IPS-18a (cell line): ENCODE data around the gene CIAO2A.
A peak's percentile ranks its signal among the peaks of the same experiment; 100 is the strongest.
"Not testable (repeated sequence)": the region's sequence is repeated elsewhere in the genome, so short reads cannot be mapped to it uniquely, and the experiment has no call there.

Experiments used
- H3K27ac ChIP-seq: one replicate; pipeline ENCODE4 v1.5.1; 2013; ENCODE audit warnings: low read length
- H3K27me3 ChIP-seq: one replicate; pipeline ENCODE4 v1.6.1; 2013; ENCODE audit warnings: mild to moderate bottlenecking, low read length; ENCODE audit not compliant: control insufficient read depth, insufficient read depth
- H3K36me3 ChIP-seq: one replicate; pipeline ENCODE4 v1.6.1; 2013; ENCODE audit warnings: low read depth, low read length; ENCODE audit not compliant: control insufficient read depth
- H3K4me1 ChIP-seq: one replicate; pipeline ENCODE4 v1.6.1; 2013; ENCODE audit warnings: low read depth, low read length; ENCODE audit not compliant: control insufficient read depth
- H3K4me3 ChIP-seq: one replicate; pipeline ENCODE4 v1.5.1; 2013; ENCODE audit warnings: low read length
- H3K9ac ChIP-seq: one replicate; pipeline ENCODE4 v1.6.1; 2013; ENCODE audit warnings: mild to moderate bottlenecking, low read length, moderate library complexity
- H3K9me3 ChIP-seq: one replicate; pipeline ENCODE4 v1.6.1; 2013; ENCODE audit warnings: low read depth, low read length; ENCODE audit not compliant: control insufficient read depth

The CIAO2A gene

GRCh38 chr15:64110108-64110701 lies 16.6 kb upstream of the CIAO2A start:
- not testable (repeated sequence) for H3K4me1 ChIP-seq, H3K27me3 ChIP-seq, H3K9me3 ChIP-seq, H3K27ac ChIP-seq, H3K9ac ChIP-seq, H3K4me3 ChIP-seq
- H3K36me3 ChIP-seq: peaks cover 16% of the 10 kb centered on the region

GRCh38 chr15:64107337-64107736 lies 13.7 kb upstream of the CIAO2A start:
- Histone ChIP-seq H3K9me3 (no peaks in the 10 kb centered on the region), H3K9ac (no peak overlapping the region), H3K27me3 (no peaks in the 10 kb centered on the region), H3K36me3 (no peaks in the 10 kb centered on the region), H3K27ac (no peak overlapping the region), H3K4me1 (no peaks in the 10 kb centered on the region), H3K4me3 (no peak overlapping the region)

- Histone ChIP-seq H3K36me3 (no peaks in the 10 kb centered on the region), H3K27ac (no peak overlapping the region), H3K9me3 (no peaks in the 10 kb centered on the region), H3K9ac (no peak overlapping the region), H3K4me3 (no peak overlapping the region), H3K27me3 (no peaks in the 10 kb centered on the region), H3K4me1 (no peaks in the 10 kb centered on the region)
Measured at GRCh38 chr15:64105113-64105704, 11.6 kb upstream of the CIAO2A start.

GRCh38 chr15:64102497-64102896 lies 8.9 kb upstream of the CIAO2A start:
- Histone ChIP-seq H3K9ac (no peak overlapping the region), H3K36me3 (no peaks in the 10 kb centered on the region), H3K4me1 (no peaks in the 10 kb centered on the region), H3K27ac (no peak overlapping the region), H3K4me3 (no peak overlapping the region), H3K9me3 (no peaks in the 10 kb centered on the region), H3K27me3 (no peaks in the 10 kb centered on the region)

DNA sequence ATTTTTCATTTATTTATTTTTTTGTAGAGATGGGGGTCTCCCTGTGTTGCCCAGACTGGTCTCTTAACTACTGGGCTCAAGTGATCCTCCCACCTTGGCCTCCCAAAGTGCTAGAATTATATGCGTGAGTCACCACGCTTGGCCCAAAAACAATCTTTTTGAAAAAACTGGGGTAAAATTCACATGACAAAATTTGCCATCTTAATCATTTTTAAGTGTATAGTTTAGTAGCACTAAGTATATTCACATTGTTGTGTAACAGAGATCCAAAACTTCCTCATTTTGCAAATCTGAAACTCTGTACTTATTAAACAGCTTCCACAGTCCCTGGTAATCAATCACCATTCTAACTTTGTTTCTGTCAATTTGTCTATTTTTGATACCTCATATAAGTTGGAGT lies 7.3 kb upstream of the CIAO2A start:
- no peak overlapping the region for H3K4me3 ChIP-seq

DNA sequence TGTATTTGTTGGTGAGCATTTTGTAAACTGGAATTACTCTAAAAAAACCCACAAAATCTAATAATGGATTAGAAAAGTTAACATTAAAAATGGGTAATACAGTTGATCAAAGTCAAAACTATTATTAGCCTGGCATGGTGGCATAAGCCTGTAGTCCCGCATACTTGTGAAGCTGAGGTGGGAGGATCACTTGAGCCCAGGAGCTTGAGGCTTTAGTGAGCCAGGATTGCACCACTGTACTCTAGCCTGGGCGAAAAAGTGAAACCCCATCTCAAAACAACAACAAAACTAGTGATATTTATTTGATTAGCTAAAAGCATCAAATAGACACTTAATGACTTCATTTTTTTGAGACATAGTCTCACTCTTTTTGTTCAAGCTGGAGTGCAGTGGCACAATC lies 5.7 kb upstream of the CIAO2A start:
- Histone ChIP-seq H3K27me3 (no peaks in the 10 kb centered on the region), H3K27ac (no peak overlapping the region), H3K9me3 (no peaks in the 10 kb centered on the region), H3K36me3 (no peaks in the 10 kb centered on the region), H3K9ac (no peak overlapping the region), H3K4me3 (no peak overlapping the region), H3K4me1 (peaks cover 6% of the 10 kb centered on the region)

More for the DNA sequence above, 7.3 kb upstream of the CIAO2A start:
- Histone ChIP-seq H3K27ac (no peak overlapping the region), H3K27me3 (no peaks in the 10 kb centered on the region), H3K4me1 (no peaks in the 10 kb centered on the region), H3K36me3 (no peaks in the 10 kb centered on the region), H3K9me3 (no peaks in the 10 kb centered on the region), H3K9ac (no peak overlapping the region)

- H3K27me3 ChIP-seq: no peaks in the 10 kb centered on the region
- no peaks in the 10 kb centered on the region for H3K9me3 ChIP-seq
- H3K9ac ChIP-seq: peak overlapping the region; percentile 75
- no peak overlapping the region for H3K27ac ChIP-seq
- no peaks in the 10 kb centered on the region for H3K36me3 ChIP-seq
- peak overlapping the region; percentile 91 for H3K4me3 ChIP-seq
- peaks cover 13% of the 10 kb centered on the region for H3K4me1 ChIP-seq
Measured at GRCh38 chr15:64096668-64097384, 3.2 kb upstream of the CIAO2A start.

DNA sequence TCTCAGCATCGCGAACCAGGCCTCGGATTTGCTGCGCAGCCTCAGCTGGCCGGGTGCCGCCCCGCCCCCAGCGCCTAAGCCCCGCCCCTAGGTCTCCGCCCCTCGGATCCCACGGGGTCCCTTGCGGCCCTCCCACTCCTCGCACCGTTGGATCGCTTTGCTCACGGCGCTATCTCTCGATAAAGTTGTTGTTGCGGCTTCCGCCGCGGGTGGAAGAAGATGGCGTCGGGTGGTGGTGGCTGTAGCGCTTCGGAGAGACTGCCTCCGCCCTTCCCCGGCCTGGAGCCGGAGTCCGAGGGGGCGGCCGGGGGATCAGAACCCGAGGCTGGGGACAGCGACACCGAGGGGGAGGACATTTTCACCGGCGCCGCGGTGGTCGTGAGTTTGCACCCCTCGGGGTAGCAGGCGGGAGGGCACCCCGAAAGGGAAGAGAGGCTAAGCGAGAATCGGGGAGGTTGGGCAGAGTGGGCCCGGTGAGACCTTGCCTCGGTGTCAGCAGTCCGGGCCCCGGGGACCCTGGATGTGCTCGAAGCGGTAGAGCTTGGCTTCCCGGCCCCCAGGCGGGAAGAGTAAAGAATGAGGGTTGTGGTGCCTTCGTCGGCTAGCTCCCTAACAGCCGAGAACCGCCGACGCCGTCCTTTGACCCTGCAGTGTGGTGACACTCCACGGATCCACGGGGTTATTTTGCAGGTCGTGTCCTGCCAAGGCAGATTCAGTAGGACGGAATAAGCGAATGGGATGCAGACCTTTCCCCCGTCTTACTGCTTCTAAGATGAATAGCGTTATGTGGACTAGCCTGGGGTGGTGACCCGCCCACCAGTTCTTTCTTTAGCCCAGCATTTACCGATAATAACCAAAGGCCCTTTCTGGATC lies 2.4 kb upstream of the CIAO2A start, which contains the start of gene SNX1:
TSS of gene SNX1 (plus strand) at position 188 of the 873 bp plus-strand sequence. CDS start at position 220, 32 bp downstream.
- Histone ChIP-seq H3K4me1 (peaks cover 13% of the 10 kb centered on the region), H3K36me3 (no peaks in the 10 kb centered on the region), H3K27ac (no peak within 1 kb of the TSS), H3K9me3 (no peaks in the 10 kb centered on the region), H3K27me3 (no peaks in the 10 kb centered on the region), H3K4me3 (peak within 1 kb of the TSS; percentile 91), H3K9ac (peak within 1 kb of the TSS; percentile 75)

DNA sequence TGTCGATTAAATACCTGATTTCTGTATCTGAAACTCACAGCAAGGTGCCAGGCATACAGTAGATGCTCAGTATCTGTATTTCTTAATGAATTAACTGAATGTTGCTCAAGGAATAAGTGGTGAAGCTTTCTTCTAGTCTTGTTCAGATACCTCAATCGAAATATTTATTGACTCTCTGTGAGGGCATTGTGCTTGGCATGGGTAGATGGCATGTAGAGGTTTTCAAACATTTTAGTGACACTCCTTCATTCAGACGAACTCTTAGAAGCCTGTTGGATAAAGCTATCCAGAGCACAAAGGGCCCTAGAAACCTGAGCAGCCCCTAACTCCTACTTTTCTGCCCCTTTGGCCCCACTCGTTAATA lies 1.8 kb upstream of the CIAO2A start:
- peak overlapping the region; percentile 91 for H3K4me3 ChIP-seq
- H3K27ac ChIP-seq: no peak overlapping the region
- H3K9me3 ChIP-seq: no peaks in the 10 kb centered on the region
- H3K36me3 ChIP-seq: no peaks in the 10 kb centered on the region
- H3K4me1 ChIP-seq: peaks cover 13% of the 10 kb centered on the region
- H3K27me3 ChIP-seq: no peaks in the 10 kb centered on the region
- no peak overlapping the region for H3K9ac ChIP-seq

DNA sequence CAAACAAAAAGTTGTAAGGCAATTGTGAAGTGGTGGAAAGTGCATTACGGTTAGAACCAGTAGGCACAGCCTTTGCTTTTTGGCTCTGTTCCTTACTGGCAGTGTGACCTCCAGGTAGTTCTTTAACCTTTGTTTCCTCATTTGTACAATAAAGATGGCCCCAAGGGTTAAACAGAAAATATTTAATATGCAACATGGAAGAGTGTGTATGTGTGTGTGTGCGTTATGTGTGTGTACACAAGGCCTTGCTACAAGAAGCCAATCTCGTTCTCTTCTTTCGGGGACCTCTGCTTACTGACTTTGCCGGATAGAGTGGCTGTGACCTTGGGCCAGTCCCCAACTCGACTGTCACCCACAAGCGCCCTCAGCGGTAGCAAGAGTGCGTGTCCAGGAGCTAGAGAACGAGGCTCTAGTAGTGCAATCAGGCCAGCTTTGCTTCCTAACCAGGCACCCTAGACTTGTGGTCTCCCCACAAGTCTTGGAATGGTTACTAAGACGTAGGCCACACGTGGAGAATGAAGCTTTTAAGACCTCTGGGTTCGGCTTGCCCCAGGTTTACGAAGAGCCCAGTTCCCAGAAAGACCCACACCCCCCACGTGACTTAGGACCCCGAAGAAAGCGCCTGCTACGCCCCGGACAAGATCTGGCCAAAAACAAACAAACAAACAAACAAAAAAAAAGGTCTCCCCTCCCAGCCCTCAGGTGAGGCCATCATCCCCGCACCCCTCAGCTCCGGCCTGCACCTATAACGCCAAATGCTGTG lies 593 bp downstream of the CIAO2A start:
- Histone ChIP-seq H3K27me3 (no peaks in the 10 kb centered on the region), H3K4me1 (peaks cover 13% of the 10 kb centered on the region), H3K9ac (peak overlapping the region; percentile 91), H3K27ac (peak overlapping the region; percentile 89), H3K4me3 (peak overlapping the region; percentile 95), H3K36me3 (peaks cover 5% of the 10 kb centered on the region), H3K9me3 (no peaks in the 10 kb centered on the region)
